Osteoblast (primary cell): ENCODE data around the gene PRRG1. TPM values are rescaled to one million over a fixed set of nuclear protein-coding genes. Genes with fewer than 3 reads are reported as not detected.

ENCODE experiments used
- DNase-seq: peaks from one replicate; pipeline ENCODE4 v3.0.0; 2011; ENCODE audit warnings: low spot score, mixed read lengths; ENCODE audit not compliant: insufficient read length; ENCODE audit errors: missing footprints
- H2AFZ ChIP-seq: 2 replicates; pipeline ENCODE4 v1.6.0; 2011; ENCODE audit warnings: mild to moderate bottlenecking, low read length
- H3K27ac ChIP-seq: 2 replicates; pipeline ENCODE4 v1.5.1; 2011; ENCODE audit warnings: mild to moderate bottlenecking, low read depth, low read length, moderate library complexity
- H3K27me3 ChIP-seq: 2 replicates; pipeline ENCODE4 v1.6.0; 2012; ENCODE audit warnings: mild to moderate bottlenecking, control low read depth, inconsistent platforms, low read length, moderate library complexity; ENCODE audit not compliant: insufficient read depth
- H3K36me3 ChIP-seq: 2 replicates; pipeline ENCODE4 v1.5.1; 2011; ENCODE audit warnings: mild to moderate bottlenecking, low read length, control low read depth, moderate library complexity; ENCODE audit not compliant: insufficient read depth
- H3K4me1 ChIP-seq: 2 replicates; pipeline ENCODE4 v1.5.1; 2011; ENCODE audit warnings: mild to moderate bottlenecking, low read length, control low read depth, moderate library complexity; ENCODE audit not compliant: insufficient read depth
- H3K4me2 ChIP-seq: 2 replicates; pipeline ENCODE4 v1.6.0; 2011; ENCODE audit warnings: mild to moderate bottlenecking, low read length; ENCODE audit not compliant: insufficient read depth
- H3K4me3 ChIP-seq: fragments of 200-600 bp; sonication (generic); 3 replicates; pipeline ENCODE4 v1.5.1; 2012; ENCODE audit warnings: mild to moderate bottlenecking, low read length, inconsistent platforms; ENCODE audit not compliant: insufficient read depth
- H3K79me2 ChIP-seq: 2 replicates; pipeline ENCODE4 v1.6.0; 2012; ENCODE audit warnings: mild to moderate bottlenecking, low read length, control low read depth, inconsistent platforms; ENCODE audit not compliant: insufficient read depth
- H3K9me3 ChIP-seq: 2 replicates; pipeline ENCODE4 v1.5.1; 2011; ENCODE audit warnings: low read depth, low read length, control low read depth
- H4K20me1 ChIP-seq: 2 replicates; pipeline ENCODE4 v1.6.0; 2012; ENCODE audit warnings: mild to moderate bottlenecking, low read length, control low read depth; ENCODE audit not compliant: insufficient read depth
- total RNA-seq: library from RNA; depleted of rRNA; stranded (reverse); fragments of >200 nt; gene quantifications from 2 replicates; pipeline ENCODE4 v1.2.3, GENCODE V29; 2012
- TF ChIP-seq, protein P1 (sequence below): IDR thresholded peaks from 2 replicates; pipeline ENCODE4 v1.5.1; 2011; ENCODE audit warnings: mild to moderate bottlenecking, low read depth, low read length, moderate library complexity; ENCODE audit errors: extremely low read depth

The PRRG1 gene
- total RNA-seq, 1 donor: 16.3 TPM

GRCh38 chrX:37348971-37349220, 268 bp upstream of the PRRG1 start:
- H3K9me3 ChIP-seq: no peaks in the 10 kb centered on the region
- peak overlapping the region; percentile 79 for H3K4me2 ChIP-seq
- DNase-seq: no peak
- H3K27me3 ChIP-seq: no peaks in the 10 kb centered on the region
- H4K20me1 ChIP-seq: peaks cover 3% of the 10 kb centered on the region
- TF ChIP-seq, protein P1, sequence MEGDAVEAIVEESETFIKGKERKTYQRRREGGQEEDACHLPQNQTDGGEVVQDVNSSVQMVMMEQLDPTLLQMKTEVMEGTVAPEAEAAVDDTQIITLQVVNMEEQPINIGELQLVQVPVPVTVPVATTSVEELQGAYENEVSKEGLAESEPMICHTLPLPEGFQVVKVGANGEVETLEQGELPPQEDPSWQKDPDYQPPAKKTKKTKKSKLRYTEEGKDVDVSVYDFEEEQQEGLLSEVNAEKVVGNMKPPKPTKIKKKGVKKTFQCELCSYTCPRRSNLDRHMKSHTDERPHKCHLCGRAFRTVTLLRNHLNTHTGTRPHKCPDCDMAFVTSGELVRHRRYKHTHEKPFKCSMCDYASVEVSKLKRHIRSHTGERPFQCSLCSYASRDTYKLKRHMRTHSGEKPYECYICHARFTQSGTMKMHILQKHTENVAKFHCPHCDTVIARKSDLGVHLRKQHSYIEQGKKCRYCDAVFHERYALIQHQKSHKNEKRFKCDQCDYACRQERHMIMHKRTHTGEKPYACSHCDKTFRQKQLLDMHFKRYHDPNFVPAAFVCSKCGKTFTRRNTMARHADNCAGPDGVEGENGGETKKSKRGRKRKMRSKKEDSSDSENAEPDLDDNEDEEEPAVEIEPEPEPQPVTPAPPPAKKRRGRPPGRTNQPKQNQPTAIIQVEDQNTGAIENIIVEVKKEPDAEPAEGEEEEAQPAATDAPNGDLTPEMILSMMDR: no peak
- peaks cover 28% of the 10 kb centered on the region for H3K79me2 ChIP-seq
- H3K27ac ChIP-seq: peak overlapping the region; percentile 47
- H3K4me1 ChIP-seq: peaks cover 11% of the 10 kb centered on the region
- peak overlapping the region; percentile 71 for H3K4me3 ChIP-seq
- no peaks in the 10 kb centered on the region for H3K36me3 ChIP-seq
- H2AFZ ChIP-seq: peak overlapping the region; percentile 70

DNA sequence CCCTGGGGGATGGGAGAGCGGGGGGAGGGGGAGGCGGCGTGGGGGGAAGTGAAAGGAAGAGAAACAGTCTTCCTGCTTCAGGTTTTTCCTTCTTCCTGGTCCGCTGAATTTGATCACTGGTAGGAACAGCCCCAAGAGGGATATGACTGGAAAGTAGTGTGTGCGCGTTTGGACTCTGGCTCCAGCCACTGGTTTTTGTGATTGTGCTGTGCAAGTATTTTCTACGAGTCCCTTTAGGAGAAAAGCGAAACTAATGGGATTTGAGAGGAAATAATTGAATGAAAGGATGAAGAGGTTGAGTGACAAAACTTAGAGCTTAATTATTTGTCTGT, 836 bp downstream of the PRRG1 start:
- Histone ChIP-seq H3K79me2 (peaks cover 34% of the 10 kb centered on the region), H3K27ac (peak overlapping the region; percentile 52), H3K9me3 (no peaks in the 10 kb centered on the region), H3K36me3 (no peaks in the 10 kb centered on the region), H2AFZ (peak overlapping the region; percentile 47), H3K27me3 (no peaks in the 10 kb centered on the region), H3K4me3 (peak overlapping the region; percentile 85), H3K4me1 (peaks cover 11% of the 10 kb centered on the region), H3K4me2 (peak overlapping the region; percentile 87), H4K20me1 (peaks cover 3% of the 10 kb centered on the region)
- TF ChIP-seq, protein P1: no peak
- peak; percentile 25 for DNase-seq

- Histone ChIP-seq H3K27me3 (no peaks in the 10 kb centered on the region), H3K79me2 (peaks cover 49% of the 10 kb centered on the region), H3K4me1 (no peaks in the 10 kb centered on the region), H2AFZ (no peak overlapping the region), H3K36me3 (no peaks in the 10 kb centered on the region), H3K9me3 (no peaks in the 10 kb centered on the region), H3K27ac (no peak overlapping the region), H3K4me2 (no peak overlapping the region), H3K4me3 (no peak overlapping the region), H4K20me1 (peaks cover 3% of the 10 kb centered on the region)
- TF ChIP-seq, protein P1: no peak
- no peak for DNase-seq
Observed at GRCh38 chrX:37353646-37354045, 4.5 kb downstream of the PRRG1 start.

- TF ChIP-seq, protein P1: no peak
- H4K20me1 ChIP-seq: no peaks in the 10 kb centered on the region
- DNase-seq: no peak
- H3K9me3 ChIP-seq: no peaks in the 10 kb centered on the region
- no peaks in the 10 kb centered on the region for H3K4me1 ChIP-seq
- H3K4me2 ChIP-seq: no peak overlapping the region
- H3K36me3 ChIP-seq: no peaks in the 10 kb centered on the region
- no peak overlapping the region for H3K4me3 ChIP-seq
- peaks cover 50% of the 10 kb centered on the region for H3K79me2 ChIP-seq
- H3K27ac ChIP-seq: no peak overlapping the region
- H2AFZ ChIP-seq: no peak overlapping the region
- no peaks in the 10 kb centered on the region for H3K27me3 ChIP-seq
Observed at GRCh38 chrX:37357436-37357835, 8.3 kb downstream of the PRRG1 start.
